Liver (tissue), 9 donors: ENCODE data around the gene B3GALNT2. TPM values are rescaled to one million over a fixed set of nuclear protein-coding genes. Genes with fewer than 3 reads are reported as not detected.
"Not testable (repeated sequence)": the region's sequence is repeated elsewhere in the genome, so short reads cannot be mapped to it uniquely, and the experiment has no call there.

Source experiments
- DNase-seq: peaks from one replicate; pipeline ENCODE4 v3.0.0-alpha.2; 2017; ENCODE audit warnings: low spot score
- H3K27ac ChIP-seq, 2 donors: one replicate each; pipeline ENCODE4 v1.7.0; 2013; ENCODE audit warnings: inconsistent platforms in 2 of 2, low read length in 2 of 2, control low read depth in 1 of 2, low read depth in 1 of 2, mild to moderate bottlenecking in 1 of 2
- H3K27me3 ChIP-seq, 4 donors: one replicate each; pipeline versions ENCODE4 v1.6.1 to v1.7.0; 2013; ENCODE audit warnings: low read length in 3 of 4, inconsistent platforms in 1 of 4, mild to moderate bottlenecking in 1 of 4, moderate library complexity in 1 of 4; ENCODE audit not compliant: control insufficient read depth in 4 of 4, insufficient read depth in 4 of 4
- H3K36me3 ChIP-seq, 4 donors: one replicate each; pipeline versions ENCODE4 v1.6.1 to v1.7.0; 2013; ENCODE audit warnings: low read length in 3 of 4, mild to moderate bottlenecking in 3 of 4, low read depth in 1 of 4, moderate library complexity in 1 of 4; ENCODE audit not compliant: control insufficient read depth in 4 of 4, insufficient read depth in 3 of 4
- H3K4me1 ChIP-seq, 4 donors: one replicate each; pipeline versions ENCODE4 v1.6.1 to v1.7.0; 2013; ENCODE audit warnings: low read length in 3 of 4, mild to moderate bottlenecking in 3 of 4, moderate library complexity in 1 of 4; ENCODE audit not compliant: control insufficient read depth in 4 of 4, insufficient read depth in 4 of 4
- H3K4me3 ChIP-seq, 3 donors: one replicate each; pipeline versions ENCODE4 v1.6.1 to v1.7.0; 2013; ENCODE audit warnings: low read length in 3 of 3, control low read depth in 1 of 3, low read depth in 1 of 3, mild to moderate bottlenecking in 1 of 3
- H3K9ac ChIP-seq, 2 donors: one replicate each; pipeline ENCODE4 v1.7.0; 2013; ENCODE audit warnings: low read length in 2 of 2, mild to moderate bottlenecking in 2 of 2, moderate library complexity in 2 of 2, control low read depth in 1 of 2, low read depth in 1 of 2
- H3K9me3 ChIP-seq, 4 donors: one replicate each; pipeline versions ENCODE4 v1.6.1 to v1.7.0; 2013; ENCODE audit warnings: low read length in 3 of 4; ENCODE audit not compliant: control insufficient read depth in 4 of 4
- ATF3 ChIP-seq: IDR thresholded peaks from 2 replicates; pipeline ENCODE4 v1.6.1; 2016; ENCODE audit warnings: antibody characterized with exemption
- EGR1 ChIP-seq, 2 donors: IDR thresholded peaks; 2 replicates each; pipeline ENCODE4 v1.6.1; 2016 to 2018; ENCODE audit warnings: antibody characterized with exemption in 2 of 2, low read depth in 2 of 2
- FOXA1 ChIP-seq: IDR thresholded peaks from 2 replicates; pipeline ENCODE4 v1.6.1; 2016; ENCODE audit warnings: antibody characterized with exemption
- HNF4G ChIP-seq: IDR thresholded peaks from 2 replicates; pipeline ENCODE4 v1.6.1; 2016; ENCODE audit warnings: antibody characterized with exemption
- JUND ChIP-seq, 2 donors: IDR thresholded peaks; 2 replicates each; pipeline ENCODE4 v1.6.1; 2016; ENCODE audit warnings: antibody characterized with exemption in 2 of 2
- NR2F2 ChIP-seq: IDR thresholded peaks from 2 replicates; pipeline ENCODE4 v1.6.1; 2016; ENCODE audit warnings: antibody characterized with exemption
- RAD21 ChIP-seq, 2 donors: IDR thresholded peaks; 2 replicates each; pipeline ENCODE4 v1.6.1; 2016; ENCODE audit warnings: antibody characterized with exemption in 2 of 2, mild to moderate bottlenecking in 2 of 2
- SP1 ChIP-seq: IDR thresholded peaks from 2 replicates; pipeline ENCODE4 v1.6.1; 2018; ENCODE audit warnings: antibody characterized with exemption, mild to moderate bottlenecking
- TAF1 ChIP-seq: conservative IDR thresholded peaks from 2 replicates; pipeline ENCODE4 v1.6.1; 2016; ENCODE audit warnings: antibody characterized with exemption, mild to moderate bottlenecking
- YY1 ChIP-seq: IDR thresholded peaks from 2 replicates; pipeline ENCODE4 v1.6.1; 2016; ENCODE audit warnings: antibody characterized with exemption, mild to moderate bottlenecking
- ZBTB33 ChIP-seq: IDR thresholded peaks from 2 replicates; pipeline ENCODE4 v1.6.1; 2016; ENCODE audit warnings: antibody characterized with exemption
- WGBS: extraction: QIAGEN DNeasy Blood & Tissue Kit; methylation state at CpG from one replicate; pipeline ENCODE4 v1.1.7; 2013; 5-methylcytosine and 5-hydroxymethylcytosine counted together
- polyA plus RNA-seq, 2 donors: library from polyadenylated mRNA; stranded (reverse) in 1 of 2; unstranded in 1 of 2; fragments of 200-250 nt in 1 of 2; fragments of >200 nt in 1 of 2; fragmentation: Nextera tagmentation in 1 of 2; extraction: Ambion mirVana in 1 of 2; gene quantifications; one replicate each; pipeline versions ENCODE4 v1.2.1 to v1.2.3, GENCODE V29; 2013 to 2015
- total RNA-seq, 2 donors: library from RNA; depleted of rRNA; stranded (reverse); fragments of >200 nt; gene quantifications; one replicate each; pipeline ENCODE4 v1.2.3, GENCODE V29; 2014
- TF ChIP-seq, protein P1 (sequence below): IDR thresholded peaks from 2 replicates; pipeline ENCODE4 v1.6.1; 2016; ENCODE audit warnings: antibody characterized with exemption
- donor health status: healthy.
- donor health status: healthy.
- donor health status: healthy.
- donor health status: healthy.
- donor health status: healthy.

Gene B3GALNT2
- total and polyA plus RNA-seq, 4 donors: 2.3 to 20.7 (median 7.1) TPM

GRCh38 chr1:235549351-235550139 lies 45.3 kb upstream of the B3GALNT2 start:
- no peaks in the 10 kb centered on the region for H3K4me1 ChIP-seq
- no peak overlapping the region for H3K27ac ChIP-seq
- no peak for DNase-seq
- WGBS: 83% methylated on average over 13 of the region's 13 CpGs
- TF ChIP-seq HNF4G: no peak
- no peak for TF ChIP-seq NR2F2
- no peak for TF ChIP-seq FOXA1
- TF ChIP-seq JUND (IDR thresholded peaks at IDR 0.05): no peak
- H3K27me3 ChIP-seq: no peaks in the 10 kb centered on the region
- no peak overlapping the region for H3K9ac ChIP-seq
- no peaks in the 10 kb centered on the region for H3K9me3 ChIP-seq
- H3K4me3 ChIP-seq: no peak overlapping the region
- H3K36me3 ChIP-seq: no peaks in the 10 kb centered on the region

DNA sequence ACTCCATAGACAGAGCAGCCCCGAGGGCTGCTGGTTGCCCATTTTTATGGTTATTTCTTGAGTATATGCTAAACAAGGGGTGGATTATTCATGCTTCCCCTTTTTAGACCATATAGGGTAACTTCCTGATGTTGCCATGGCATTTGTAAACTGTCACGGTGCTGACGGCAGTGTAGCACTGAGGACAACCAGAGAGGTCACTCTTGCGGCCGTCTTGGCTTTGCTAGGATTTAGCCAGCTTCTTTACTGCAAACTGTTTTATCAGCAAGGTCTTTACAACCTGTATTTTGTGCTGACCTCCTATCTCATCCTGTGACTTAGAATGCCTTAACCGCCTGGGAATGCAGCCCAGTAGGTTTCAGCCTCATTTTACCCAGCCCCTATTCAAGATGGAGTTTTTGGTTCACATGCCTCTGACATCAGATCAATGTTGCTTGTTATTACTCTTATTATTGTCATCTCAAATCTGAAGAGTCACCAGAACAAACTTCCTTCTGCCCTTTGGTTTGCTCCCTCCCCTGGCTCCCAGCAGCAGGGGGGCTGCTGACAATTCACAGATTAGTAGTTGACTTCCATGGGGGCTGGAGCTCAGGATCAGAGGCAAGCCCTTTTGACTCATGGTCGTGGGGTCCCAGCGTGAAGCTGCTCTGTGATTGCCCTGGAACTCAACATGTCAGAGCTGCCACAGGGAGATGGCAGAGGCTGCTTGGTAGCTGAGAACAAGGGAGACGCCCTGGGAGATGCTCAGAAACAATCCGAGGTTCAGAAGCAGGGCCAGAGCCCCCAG lies 42.3 kb upstream of the B3GALNT2 start:
- H3K9me3 ChIP-seq, H3K27me3 ChIP-seq, DNase-seq, H3K4me1 ChIP-seq, H3K27ac ChIP-seq, H3K9ac ChIP-seq, H3K36me3 ChIP-seq, H3K4me3 ChIP-seq: not testable (repeated sequence)
- WGBS: 63% methylated on average over 10 of the region's 10 CpGs

DNA sequence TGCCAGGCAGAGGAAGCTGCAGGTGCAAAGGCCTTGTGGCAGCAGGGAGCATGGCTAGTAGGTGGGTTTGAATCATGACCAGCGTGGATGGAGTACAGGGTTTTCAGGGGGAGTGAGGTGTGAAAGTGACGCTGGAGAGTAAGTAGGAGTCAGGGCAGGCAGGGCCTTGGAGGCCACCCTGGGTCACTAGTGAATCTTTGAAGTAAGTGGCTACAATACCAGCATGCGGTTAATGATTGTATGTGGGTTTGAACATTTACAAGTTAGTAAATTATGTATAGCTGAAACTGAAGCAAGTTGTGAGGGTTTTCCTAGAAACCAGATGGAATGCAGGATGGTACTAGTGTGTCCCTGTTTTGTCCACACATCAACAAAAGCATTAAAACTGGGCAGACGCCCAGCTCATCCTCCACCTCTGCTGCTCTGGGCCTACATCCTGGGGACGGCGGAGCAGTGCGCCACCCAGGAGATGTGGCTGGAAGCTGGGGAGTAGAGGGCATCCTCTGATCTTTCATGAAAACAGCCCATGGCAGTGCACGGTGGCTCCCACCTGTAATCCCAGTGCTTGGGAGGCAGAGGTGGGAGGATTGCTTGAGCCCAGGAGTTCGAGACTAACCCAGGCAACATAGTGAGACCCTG lies 41.2 kb upstream of the B3GALNT2 start:
- TF ChIP-seq SP1 (no peak), ZBTB33 (no peak), RAD21 (IDR thresholded peaks at IDR 0.05) (no peak), TAF1 (no peak), JUND (IDR thresholded peaks at IDR 0.05) (no peak), EGR1 (IDR thresholded peaks at IDR 0.05; ENCODE audit: low read depth in 2 of 2) (no peak), YY1 (no peak), ATF3 (no peak), FOXA1 (no peak)
- TF ChIP-seq, protein P1, sequence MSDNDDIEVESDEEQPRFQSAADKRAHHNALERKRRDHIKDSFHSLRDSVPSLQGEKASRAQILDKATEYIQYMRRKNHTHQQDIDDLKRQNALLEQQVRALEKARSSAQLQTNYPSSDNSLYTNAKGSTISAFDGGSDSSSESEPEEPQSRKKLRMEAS: no peak
- DNase-seq: no peak
- no peaks in the 10 kb centered on the region for H3K9me3 ChIP-seq
- WGBS: 84% methylated on average over 9 of the region's 9 CpGs
- H3K4me1 ChIP-seq: no peaks in the 10 kb centered on the region
- H3K27ac ChIP-seq: no peak overlapping the region
- H3K4me3 ChIP-seq: no peak overlapping the region
- H3K27me3 ChIP-seq: no peaks in the 10 kb centered on the region
- no peaks in the 10 kb centered on the region for H3K36me3 ChIP-seq
- H3K9ac ChIP-seq: no peak overlapping the region

GRCh38 chr1:235542845-235543244 lies 38.6 kb upstream of the B3GALNT2 start:
- WGBS: 86% methylated on average over 7 of the region's 7 CpGs
- not testable (repeated sequence) for DNase-seq, H3K27ac ChIP-seq, H3K9me3 ChIP-seq, H3K36me3 ChIP-seq, H3K27me3 ChIP-seq, H3K4me3 ChIP-seq, H3K4me1 ChIP-seq, H3K9ac ChIP-seq
